HUDEP-2 (cell line): ENCODE data around the gene CPED1.

ENCODE experiments used
- DNase-seq, 76 experiments: peaks; one replicate each; lab custom pipeline; 2025; ENCODE audit not compliant: unreplicated experiment in 76 of 76; lab: John Stamatoyannopoulos, UW

The CPED1 gene

GRCh38 chr7:120988591-120989256 is at the start of gene CPED1:
Gene CPED1, plus strand, starts transcription at chr7:120988711. Its CDS starts 911 bp downstream, at chr7:120989622.
- peak in 66 of 76 experiments; percentile 6 to 72 (median 45) for DNase-seq

- no peak for DNase-seq
These were observed 49.2 kb upstream of the CPED1 start for GRCh38 chr7:120939345-120939744.

GRCh38 chr7:120941064-120941463 is 47.4 kb upstream of the CPED1 start:
- DNase-seq = peak in 4 of 76 experiments; percentile 2 to 25 (median 4)

GRCh38 chr7:120941856-120942255 is 46.7 kb upstream of the CPED1 start:
- DNase-seq = no peak

DNA sequence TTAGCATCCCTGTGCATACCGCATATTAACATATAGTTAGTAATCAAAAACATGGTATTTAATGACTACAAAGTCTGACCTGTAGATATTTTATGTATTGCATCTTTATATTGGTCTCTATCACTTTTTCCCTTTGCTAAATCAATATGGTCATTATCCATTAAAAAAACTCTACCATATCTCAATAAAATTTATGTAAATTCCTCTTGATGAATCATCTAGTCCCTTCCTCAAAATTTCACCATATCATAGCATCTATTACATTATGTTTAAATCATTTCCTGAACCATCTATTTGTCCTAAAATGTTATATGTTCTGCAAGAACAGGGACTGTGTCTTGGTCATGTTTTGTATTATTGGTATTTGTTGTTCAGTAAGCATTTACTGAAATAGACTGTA is 45.6 kb upstream of the CPED1 start:
- no peak for DNase-seq

DNA sequence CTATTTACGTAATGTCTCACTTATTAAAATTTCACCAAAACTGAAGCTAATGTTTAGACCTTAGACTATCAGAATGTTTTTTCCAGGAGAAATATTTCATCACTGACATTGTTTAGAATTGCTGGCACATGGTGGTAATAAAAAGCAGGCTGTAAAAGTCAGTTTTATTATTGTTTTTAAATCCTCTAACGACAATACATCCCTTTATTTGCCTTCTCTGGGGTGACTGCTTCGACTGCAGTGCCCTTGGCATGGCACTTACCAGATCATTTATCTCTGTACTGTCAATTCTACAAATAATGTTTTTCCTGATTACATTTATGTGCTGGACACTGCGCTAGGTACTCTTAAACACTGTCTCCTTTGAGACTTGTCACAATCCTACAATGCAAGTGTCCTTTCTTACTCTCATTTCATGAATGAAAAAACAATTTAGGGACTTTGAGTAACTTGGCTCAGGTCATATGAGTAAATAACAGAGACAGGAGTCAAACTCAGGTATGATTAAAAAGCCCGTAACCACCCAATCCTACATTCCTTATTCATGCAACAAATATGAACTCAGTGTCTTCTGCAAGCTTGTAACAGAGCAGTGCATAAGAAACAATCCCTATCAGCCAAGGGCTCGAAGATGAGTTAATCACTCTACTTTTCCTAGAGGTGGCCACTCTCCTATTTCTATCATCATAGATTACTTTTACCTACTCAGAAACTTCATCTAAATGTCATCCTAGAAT is 43.5 kb upstream of the CPED1 start:
- DNase-seq = no peak

DNA sequence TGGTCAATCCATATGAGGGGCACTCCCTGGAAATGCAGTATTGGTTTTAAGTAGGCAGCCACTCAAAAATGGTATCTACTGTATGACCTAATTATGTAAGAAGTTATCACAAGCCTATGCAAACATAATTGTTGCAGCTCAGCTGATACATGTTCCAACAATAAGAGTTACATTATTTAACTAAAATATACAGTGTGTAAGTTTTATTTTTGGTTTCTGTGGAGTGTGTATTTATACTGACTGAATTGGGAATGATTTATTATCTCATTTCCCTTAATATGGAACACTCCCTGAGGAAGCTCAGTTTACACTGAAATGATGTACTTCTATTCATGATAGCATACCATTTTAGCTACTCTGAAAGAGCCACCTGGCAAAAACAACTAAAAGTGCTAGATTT is 40.5 kb upstream of the CPED1 start:
- no peak for DNase-seq

- peak in 1 of 76 experiments; percentile 17 for DNase-seq
These were observed 39.1 kb upstream of the CPED1 start for GRCh38 chr7:120949393-120949911.

GRCh38 chr7:120949998-120950538 is 38.4 kb upstream of the CPED1 start:
- DNase-seq = peak in 1 of 76 experiments; percentile 36

- peak; percentile 62 to 98 (median 94) for DNase-seq
These were observed 37.8 kb upstream of the CPED1 start, which contains the start of gene ING3 for GRCh38 chr7:120950539-120951308. Gene ING3, plus strand, starts transcription at chr7:120950777. Its CDS starts 120 bp downstream, at chr7:120950897.

DNA sequence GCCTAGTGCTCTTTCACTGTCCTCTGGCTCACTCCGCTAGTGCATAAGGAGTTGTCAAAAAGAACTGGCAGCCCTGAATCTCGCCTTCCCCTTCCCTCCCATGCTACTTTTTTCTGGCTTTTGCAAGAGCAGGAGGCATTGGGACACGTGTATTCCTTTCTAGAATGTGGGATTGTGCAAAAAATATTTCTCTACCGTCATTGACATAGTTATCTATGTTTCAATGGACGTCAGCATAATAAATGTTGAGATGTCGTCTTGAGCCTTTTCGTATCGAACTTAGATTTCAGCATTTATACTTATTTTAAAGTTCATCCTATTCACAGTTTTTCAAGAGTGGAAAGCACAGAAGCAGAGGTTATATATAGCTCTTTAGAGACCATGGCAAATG is 37.2 kb upstream of the CPED1 start:
- no peak for DNase-seq

- DNase-seq = peak in 1 of 76 experiments; percentile 10
These were observed 36.7 kb upstream of the CPED1 start for GRCh38 chr7:120951826-120952225.

GRCh38 chr7:120955577-120956149 is 32.8 kb upstream of the CPED1 start:
- no peak for DNase-seq

- DNase-seq = no peak
These were observed 28.5 kb upstream of the CPED1 start for GRCh38 chr7:120959929-120960484.

GRCh38 chr7:120960714-120961113 is 27.8 kb upstream of the CPED1 start:
- no peak for DNase-seq

DNA sequence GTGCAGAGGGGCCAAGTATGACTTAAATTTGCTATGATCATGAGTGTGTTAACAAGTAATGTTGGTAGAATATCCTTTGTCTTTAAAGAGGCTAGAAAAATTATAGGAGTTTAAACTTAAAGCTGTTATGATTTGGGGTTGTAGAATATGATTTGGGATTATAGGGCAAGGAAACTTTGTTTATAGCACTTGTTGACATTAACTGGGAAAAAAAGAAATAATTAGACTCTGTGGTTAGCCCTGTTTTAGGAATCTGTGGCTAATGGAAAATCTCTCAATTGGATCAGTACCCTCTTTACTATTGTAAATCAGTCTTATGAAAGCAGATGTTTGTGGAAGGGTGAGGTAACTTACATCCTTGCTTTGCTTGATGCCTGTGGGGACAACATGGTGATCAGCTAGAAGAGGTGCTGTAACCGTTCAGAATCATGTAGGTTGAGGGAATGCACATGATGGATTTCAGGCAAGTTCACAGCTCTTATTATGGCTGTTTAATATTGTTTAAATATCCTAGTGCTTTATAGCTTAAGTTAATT is 26.8 kb upstream of the CPED1 start:
- DNase-seq = no peak

DNA sequence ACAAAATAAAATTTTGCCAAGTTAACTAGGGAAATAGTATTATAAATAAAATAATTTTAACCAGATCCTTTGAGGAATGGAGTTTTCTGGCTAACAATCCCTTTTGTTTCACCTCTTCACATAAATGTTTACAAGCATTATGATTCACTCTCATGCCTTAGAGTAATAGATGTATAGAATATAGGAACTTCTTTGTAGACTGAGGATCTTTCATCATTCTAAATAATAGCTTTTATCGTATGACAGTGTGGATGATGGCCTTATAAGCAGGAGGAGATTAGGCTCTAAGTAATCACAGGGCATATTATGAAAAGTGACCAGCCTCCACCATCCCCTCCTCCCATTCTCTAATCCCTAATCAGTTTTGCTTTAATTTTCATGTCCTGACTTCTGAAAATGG is 24.4 kb upstream of the CPED1 start:
- DNase-seq = no peak

DNA sequence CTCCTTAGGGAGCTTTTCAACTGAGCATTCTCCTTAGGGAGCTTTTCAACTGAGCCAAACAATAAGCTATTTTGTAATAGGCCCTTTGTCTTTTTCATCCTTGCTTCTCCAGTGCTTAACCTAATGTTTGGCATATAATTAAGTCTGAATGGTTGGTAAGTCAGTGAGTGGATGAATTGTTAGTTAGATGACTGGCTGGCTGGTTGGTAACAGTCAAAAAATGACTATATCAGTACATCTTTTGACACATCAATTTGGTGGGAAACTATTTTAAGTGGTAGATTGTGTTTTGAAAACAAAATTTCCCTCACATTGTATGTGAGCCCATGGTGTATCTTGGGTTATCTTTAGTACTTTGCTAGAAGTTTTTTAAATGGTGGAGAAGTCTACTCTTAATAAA is 21.6 kb upstream of the CPED1 start:
- no peak for DNase-seq

DNA sequence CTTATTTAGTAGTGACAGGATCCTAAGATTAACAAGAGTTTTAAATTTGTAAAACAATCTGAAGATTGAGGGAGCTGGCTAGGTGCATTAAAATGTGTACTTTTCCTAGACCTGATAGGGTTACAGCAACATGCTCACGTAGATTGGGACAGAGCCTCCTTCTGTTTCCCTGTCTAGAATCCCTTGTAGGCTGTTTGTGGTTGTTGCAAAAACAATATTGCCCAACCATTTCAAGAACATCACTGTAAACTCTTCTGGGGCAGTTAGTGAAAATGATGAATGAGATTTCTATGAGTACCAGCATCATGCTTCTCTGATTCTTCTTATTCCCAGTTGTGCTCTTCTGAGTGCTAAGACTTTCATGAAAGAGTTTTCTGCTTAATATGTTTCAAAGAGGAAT is 14.7 kb upstream of the CPED1 start:
- DNase-seq = no peak
